ENCODE data around the gene SLC44A5. TPM values are rescaled to one million over a fixed set of nuclear protein-coding genes. Genes with fewer than 3 reads are reported as not detected.

SLC44A5 gene
- total RNA-seq, 1 donor from 2014 or later: 0.21 TPM

DNA sequence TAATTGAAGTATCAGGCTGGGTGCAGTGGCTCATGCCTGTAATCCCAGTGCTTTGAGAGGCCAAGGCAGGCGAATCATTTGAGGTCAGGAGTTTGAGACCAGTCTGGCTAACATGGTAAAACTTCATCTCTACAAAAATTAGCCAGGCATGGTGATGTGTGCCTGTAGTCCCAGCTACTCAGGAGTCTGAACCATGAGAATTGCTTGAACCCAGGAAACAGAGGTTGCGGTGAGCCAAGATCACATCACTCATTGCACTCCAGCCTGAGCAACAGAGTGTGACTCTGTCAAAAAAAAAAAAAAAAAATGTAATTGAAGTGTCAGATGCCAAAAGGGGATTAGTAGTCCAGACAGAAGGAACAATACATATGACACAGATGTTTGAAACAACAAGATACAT, 56.7 kb downstream of the SLC44A5 start:
- Mint-ChIP-seq H3K27ac (ENCODE audit: unreplicated experiment) (no peak overlapping the region), H3K9me3 (ENCODE audit: unreplicated experiment) (no peaks in the 10 kb centered on the region), H3K4me3 (ENCODE audit: unreplicated experiment) (no peak overlapping the region), H3K36me3 (ENCODE audit: unreplicated experiment) (no peaks in the 10 kb centered on the region), H3K4me1 (ENCODE audit: unreplicated experiment) (no peaks in the 10 kb centered on the region), H3K27me3 (ENCODE audit: unreplicated experiment) (no peaks in the 10 kb centered on the region)
- TF ChIP-seq, protein P1, sequence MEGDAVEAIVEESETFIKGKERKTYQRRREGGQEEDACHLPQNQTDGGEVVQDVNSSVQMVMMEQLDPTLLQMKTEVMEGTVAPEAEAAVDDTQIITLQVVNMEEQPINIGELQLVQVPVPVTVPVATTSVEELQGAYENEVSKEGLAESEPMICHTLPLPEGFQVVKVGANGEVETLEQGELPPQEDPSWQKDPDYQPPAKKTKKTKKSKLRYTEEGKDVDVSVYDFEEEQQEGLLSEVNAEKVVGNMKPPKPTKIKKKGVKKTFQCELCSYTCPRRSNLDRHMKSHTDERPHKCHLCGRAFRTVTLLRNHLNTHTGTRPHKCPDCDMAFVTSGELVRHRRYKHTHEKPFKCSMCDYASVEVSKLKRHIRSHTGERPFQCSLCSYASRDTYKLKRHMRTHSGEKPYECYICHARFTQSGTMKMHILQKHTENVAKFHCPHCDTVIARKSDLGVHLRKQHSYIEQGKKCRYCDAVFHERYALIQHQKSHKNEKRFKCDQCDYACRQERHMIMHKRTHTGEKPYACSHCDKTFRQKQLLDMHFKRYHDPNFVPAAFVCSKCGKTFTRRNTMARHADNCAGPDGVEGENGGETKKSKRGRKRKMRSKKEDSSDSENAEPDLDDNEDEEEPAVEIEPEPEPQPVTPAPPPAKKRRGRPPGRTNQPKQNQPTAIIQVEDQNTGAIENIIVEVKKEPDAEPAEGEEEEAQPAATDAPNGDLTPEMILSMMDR (IDR thresholded peaks at IDR 0.05): no peak
- no peak for DNase-seq (ENCODE audit: extremely low spot score, unreplicated experiment)

DNA sequence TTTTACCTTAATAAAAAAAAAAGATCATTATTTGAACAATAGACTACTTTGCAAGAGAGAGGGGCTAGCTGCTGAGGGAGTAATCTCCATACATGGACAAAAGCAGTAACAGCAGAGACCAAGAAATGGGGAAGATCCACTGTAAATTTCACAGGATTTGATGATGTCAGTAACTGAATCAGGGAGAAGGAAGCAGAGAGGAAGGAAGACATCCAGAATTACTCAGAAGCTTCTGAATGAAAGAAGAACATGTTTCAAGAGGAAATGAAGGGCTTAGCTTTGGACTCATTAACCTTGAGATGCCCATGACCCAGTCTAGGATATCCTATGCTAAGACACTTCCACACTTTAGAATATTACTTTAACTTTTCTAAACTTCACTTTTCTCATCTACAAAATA, 60.4 kb downstream of the SLC44A5 start:
- H3K4me1 Mint-ChIP-seq (ENCODE audit: unreplicated experiment): no peaks in the 10 kb centered on the region
- no peak for DNase-seq (ENCODE audit: extremely low spot score, unreplicated experiment)
- no peak overlapping the region for H3K27ac Mint-ChIP-seq (ENCODE audit: unreplicated experiment)
- H3K36me3 Mint-ChIP-seq (ENCODE audit: unreplicated experiment): no peaks in the 10 kb centered on the region
- TF ChIP-seq, protein P1 (IDR thresholded peaks at IDR 0.05): no peak
- no peaks in the 10 kb centered on the region for H3K9me3 Mint-ChIP-seq (ENCODE audit: unreplicated experiment)
- no peaks in the 10 kb centered on the region for H3K27me3 Mint-ChIP-seq (ENCODE audit: unreplicated experiment)
- H3K4me3 Mint-ChIP-seq (ENCODE audit: unreplicated experiment): no peak overlapping the region

DNA sequence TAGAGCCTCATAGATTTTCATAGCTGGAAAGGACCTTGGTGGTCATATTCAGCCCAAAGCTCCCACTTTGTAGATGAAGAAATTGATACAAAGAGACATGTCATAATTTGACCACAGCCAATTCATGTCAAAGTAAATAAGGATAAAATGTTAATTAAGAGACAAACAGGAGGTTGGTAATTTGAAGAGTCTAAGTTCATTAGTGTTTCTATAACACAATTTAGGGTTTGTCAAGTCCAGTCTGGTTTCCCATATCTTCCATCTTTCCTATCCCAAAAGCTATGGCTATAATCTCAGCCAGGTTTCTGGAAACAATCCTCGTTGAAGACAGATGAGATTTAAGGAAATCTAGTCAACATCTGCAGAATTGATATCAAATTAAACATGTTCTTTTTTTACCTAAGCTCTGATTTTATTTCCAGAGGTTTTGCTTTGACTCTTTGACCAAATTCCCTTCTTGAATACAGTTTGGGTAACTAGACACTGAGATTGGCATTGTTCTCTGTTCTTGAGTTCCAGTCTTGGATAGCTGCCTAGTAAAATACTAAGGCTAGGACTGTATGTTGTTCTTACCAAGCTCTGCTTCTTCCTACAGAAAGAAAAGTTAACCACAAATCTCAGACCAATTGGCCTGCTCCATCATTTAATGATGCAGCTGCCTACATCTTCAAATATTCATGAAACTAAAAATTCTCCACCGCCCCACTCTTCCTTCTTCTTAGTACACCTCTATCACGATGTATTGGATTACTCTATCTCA, 62.0 kb downstream of the SLC44A5 start:
- DNase-seq (ENCODE audit: extremely low spot score, unreplicated experiment): no peak
- Mint-ChIP-seq H3K9me3 (ENCODE audit: unreplicated experiment) (peaks cover 5% of the 10 kb centered on the region), H3K36me3 (ENCODE audit: unreplicated experiment) (no peaks in the 10 kb centered on the region), H3K27me3 (ENCODE audit: unreplicated experiment) (no peaks in the 10 kb centered on the region), H3K4me1 (ENCODE audit: unreplicated experiment) (no peaks in the 10 kb centered on the region), H3K4me3 (ENCODE audit: unreplicated experiment) (no peak overlapping the region), H3K27ac (ENCODE audit: unreplicated experiment) (no peak overlapping the region)
- TF ChIP-seq, protein P1 (IDR thresholded peaks at IDR 0.05): no peak

DNA sequence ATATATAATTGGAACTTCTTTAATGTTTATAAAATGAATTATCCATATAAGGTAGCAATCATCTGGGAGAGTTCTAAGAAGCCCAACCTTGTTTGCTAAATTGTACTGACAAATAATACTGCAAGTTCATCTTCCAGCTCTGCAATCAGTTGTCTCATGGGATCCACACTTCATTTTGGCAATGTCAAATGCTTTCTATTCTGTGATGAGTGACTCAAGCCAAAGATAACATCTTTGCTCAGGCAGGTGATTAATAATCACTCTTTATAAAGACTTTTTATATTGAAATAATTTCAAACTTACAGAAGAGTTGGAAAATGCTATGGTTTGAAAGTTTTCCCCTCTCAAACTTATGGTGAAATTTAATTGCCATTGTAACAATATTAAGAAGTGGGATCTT, 67.2 kb downstream of the SLC44A5 start:
- H3K4me3 Mint-ChIP-seq (ENCODE audit: unreplicated experiment): no peak overlapping the region
- no peaks in the 10 kb centered on the region for H3K36me3 Mint-ChIP-seq (ENCODE audit: unreplicated experiment)
- peaks cover 5% of the 10 kb centered on the region for H3K9me3 Mint-ChIP-seq (ENCODE audit: unreplicated experiment)
- no peaks in the 10 kb centered on the region for H3K27me3 Mint-ChIP-seq (ENCODE audit: unreplicated experiment)
- DNase-seq (ENCODE audit: extremely low spot score, unreplicated experiment): no peak
- TF ChIP-seq, protein P1 (IDR thresholded peaks at IDR 0.05): no peak
- H3K27ac Mint-ChIP-seq (ENCODE audit: unreplicated experiment): no peak overlapping the region
- no peaks in the 10 kb centered on the region for H3K4me1 Mint-ChIP-seq (ENCODE audit: unreplicated experiment)

DNA sequence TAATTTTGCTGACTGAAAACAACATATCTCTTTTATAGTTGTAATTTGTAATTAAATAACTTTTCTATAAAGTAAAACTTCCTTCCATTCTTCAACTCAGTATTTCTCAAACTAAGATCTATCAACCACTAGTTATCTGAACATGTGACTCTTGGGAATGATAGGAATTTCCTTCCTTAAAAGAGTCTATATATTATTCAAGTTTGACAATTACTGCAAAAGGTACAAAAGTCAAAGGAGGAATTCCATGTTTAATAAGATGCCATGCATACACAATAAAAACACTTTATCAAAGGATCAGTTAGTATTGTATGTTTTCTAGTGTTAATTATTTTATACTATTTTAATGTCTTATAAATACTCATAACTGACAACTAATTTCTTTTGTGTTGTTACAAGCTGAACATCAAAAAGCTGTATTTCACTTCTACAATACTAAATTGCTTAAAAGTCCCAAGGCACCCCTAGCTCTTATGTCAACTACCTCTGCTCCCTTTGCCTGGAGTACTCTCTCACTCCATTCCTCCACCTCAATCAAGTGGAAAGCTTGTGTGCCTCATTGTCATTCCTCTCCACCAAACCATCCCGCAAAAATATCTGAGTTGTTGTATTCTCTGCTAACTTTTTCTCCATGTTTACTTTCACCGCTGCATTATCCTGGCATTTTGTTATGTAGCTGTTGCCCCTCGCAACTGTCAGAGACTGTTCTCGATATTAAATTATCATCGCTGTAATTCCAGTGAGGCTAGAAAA, 67.9 kb downstream of the SLC44A5 start:
- H3K9me3 Mint-ChIP-seq (ENCODE audit: unreplicated experiment): peaks cover 5% of the 10 kb centered on the region
- TF ChIP-seq, protein P1 (IDR thresholded peaks at IDR 0.05): no peak
- H3K27ac Mint-ChIP-seq (ENCODE audit: unreplicated experiment): no peak overlapping the region
- no peaks in the 10 kb centered on the region for H3K4me1 Mint-ChIP-seq (ENCODE audit: unreplicated experiment)
- no peaks in the 10 kb centered on the region for H3K36me3 Mint-ChIP-seq (ENCODE audit: unreplicated experiment)
- DNase-seq (ENCODE audit: extremely low spot score, unreplicated experiment): no peak
- no peaks in the 10 kb centered on the region for H3K27me3 Mint-ChIP-seq (ENCODE audit: unreplicated experiment)
- H3K4me3 Mint-ChIP-seq (ENCODE audit: unreplicated experiment): no peak overlapping the region
